HUDEP-2 (cell line): ENCODE data around the gene TBC1D10B.
A peak's percentile ranks its signal among the peaks of the same experiment; 100 is the strongest.

Source experiments
- DNase-seq, 76 experiments: peaks; one replicate each; lab custom pipeline; 2025; ENCODE audit not compliant: unreplicated experiment in 76 of 76; lab: John Stamatoyannopoulos, UW

Gene TBC1D10B, protein sequence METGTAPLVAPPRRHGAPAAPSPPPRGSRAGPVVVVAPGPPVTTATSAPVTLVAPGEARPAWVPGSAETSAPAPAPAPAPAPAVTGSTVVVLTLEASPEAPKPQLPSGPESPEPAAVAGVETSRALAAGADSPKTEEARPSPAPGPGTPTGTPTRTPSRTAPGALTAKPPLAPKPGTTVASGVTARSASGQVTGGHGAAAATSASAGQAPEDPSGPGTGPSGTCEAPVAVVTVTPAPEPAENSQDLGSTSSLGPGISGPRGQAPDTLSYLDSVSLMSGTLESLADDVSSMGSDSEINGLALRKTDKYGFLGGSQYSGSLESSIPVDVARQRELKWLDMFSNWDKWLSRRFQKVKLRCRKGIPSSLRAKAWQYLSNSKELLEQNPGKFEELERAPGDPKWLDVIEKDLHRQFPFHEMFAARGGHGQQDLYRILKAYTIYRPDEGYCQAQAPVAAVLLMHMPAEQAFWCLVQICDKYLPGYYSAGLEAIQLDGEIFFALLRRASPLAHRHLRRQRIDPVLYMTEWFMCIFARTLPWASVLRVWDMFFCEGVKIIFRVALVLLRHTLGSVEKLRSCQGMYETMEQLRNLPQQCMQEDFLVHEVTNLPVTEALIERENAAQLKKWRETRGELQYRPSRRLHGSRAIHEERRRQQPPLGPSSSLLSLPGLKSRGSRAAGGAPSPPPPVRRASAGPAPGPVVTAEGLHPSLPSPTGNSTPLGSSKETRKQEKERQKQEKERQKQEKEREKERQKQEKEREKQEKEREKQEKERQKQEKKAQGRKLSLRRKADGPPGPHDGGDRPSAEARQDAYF

DNA sequence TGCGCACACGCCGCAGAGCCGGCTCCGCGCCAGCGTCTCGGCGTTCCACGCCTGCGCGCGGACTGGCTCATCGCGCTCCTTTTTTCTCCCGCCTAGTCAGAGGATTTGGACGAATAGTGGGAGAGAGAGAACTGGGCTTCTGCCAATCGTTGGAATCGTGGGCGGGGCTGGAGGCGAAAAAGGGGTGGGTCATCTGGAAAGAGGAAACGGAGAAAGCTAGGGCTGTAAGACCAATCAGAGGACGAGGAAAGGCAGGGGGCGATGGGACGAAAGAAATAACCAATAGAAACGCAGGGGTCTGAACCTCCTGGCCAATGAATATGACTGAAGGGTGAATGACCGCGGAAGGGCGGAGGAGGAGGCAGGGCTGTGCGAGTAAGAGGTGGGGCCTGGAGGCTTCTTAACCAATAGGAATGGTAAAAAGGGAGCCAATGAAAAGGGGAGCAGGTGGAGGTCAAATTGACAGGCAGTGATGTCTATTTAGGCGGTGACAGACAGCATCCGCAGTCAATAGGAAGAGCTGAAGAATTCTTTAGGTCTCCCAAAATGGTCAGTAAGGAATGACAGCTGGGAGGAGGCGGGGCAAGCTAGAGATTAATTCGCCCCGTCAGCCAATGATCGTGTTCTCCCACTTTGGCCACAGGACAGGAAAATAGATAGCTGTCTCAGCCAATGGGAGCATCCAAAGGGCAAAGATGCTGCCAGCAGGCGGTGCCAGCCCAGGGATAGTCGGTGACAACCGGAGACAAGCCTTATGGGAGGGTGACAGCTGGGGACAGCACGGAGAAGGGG is at the start of gene TBC1D10B:
Gene TBC1D10B, minus strand, starts transcription at position 39 of the 792 bp plus-strand sequence. CDS start 311 bp downstream, outside the sequence.
- DNase-seq = peak in 75 of 76 experiments; percentile 50 to 100 (median 100)

- peak in 3 of 76 experiments; percentile 13 to 45 (median 26) for DNase-seq
Observed at GRCh38 chr16:30418350-30419181, 48.3 kb upstream of the TBC1D10B start.

- peak in 70 of 76 experiments; percentile 31 to 93 (median 81) for DNase-seq
Observed at GRCh38 chr16:30417529-30418349, 47.4 kb upstream of the TBC1D10B start.

DNA sequence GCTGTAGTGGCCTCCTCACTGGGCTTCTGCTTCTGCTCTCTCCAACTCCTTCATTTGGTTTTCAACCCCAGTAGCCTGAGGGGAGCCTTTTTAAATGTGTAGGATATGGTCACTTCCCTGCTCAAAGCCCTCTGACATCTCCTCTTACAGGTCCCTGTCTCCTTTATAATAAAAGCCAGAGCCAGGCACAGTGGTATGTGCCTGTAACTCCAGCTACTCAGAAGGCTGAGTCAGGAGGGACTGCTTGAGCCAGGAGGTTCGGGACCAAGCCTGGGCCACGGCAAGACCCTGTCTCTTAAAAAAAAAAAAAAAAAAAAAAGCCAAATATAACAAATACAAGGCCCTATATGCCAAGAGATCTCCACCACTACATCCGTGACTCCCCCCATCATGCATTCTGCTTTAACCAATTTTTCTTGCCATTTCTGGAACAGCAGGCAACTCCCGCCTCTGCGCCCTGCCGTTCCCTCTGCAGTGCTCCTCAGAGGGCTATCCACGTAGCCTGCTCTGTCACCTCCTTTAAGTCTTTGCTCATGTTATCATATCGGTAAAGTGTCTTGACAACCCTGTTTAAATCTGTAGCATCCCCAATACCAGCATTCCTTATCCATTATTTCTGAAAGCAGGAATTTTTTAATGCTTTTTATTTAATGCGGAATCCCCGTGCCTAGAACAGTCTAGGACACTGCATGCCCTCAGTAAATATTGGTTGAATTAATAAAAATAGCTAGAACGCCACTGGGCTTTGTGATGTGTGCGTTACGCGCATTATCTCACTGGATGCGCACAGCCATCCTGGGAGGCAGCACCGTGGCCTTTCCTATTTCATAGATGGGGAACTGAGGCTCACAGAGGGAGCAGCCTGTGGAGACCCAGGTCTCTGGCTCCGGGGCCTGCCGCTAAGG is 46.6 kb upstream of the TBC1D10B start:
- DNase-seq = peak in 1 of 76 experiments; percentile 37

DNA sequence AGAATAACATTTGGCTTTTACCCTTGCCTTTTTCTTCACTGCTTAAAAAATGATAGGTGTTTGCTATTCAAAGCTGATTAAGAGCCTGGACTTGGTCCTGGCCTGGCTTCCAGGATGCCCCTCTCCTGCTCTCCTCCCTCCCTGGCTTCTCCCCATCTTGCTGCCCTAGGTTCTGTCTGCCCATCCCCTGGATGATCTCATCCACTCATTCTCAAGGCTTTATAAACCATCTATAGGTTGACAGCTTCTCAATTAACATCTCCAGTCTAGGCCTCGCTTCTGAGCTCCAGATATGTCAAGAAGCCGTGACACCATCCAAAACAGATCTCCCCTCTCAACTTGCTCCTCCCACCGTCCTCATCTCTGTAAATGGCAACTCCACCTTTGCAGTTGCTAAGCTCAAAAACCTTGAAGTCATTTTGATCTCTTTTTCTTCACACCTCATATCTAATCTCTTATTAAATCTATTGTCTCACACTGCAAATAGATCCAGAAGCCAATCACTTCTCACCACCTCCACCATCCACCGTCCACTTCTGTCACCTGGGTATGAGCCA is 45.8 kb upstream of the TBC1D10B start:
- DNase-seq = no peak

DNA sequence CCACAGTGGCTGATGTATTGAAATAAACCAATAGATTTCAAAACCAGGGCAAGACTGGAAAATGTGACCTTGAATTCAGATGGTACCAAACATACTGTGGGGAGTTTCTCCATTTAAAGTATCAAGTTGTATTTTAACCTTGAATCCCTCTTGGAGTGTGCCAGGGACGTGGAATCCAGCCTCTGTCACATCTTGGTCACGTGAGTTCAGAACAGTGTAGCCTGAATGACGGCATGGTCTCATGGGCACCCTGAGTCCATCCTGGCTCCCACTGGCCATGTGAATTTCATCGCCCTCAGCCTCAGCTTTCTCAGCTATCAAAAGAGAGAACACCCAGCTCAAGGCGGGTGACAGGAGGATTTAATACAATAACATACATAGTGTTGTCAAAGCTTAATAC is 43.9 kb upstream of the TBC1D10B start:
- no peak for DNase-seq

GRCh38 chr16:30413112-30413806 is 43.0 kb upstream of the TBC1D10B start:
- no peak for DNase-seq

- DNase-seq = peak in 68 of 76 experiments; percentile 40 to 93 (median 80)
Observed at GRCh38 chr16:30409125-30410060, 39.1 kb upstream of the TBC1D10B start.

- DNase-seq = peak in 1 of 76 experiments; percentile 29
Observed at GRCh38 chr16:30407804-30408534, 37.7 kb upstream of the TBC1D10B start.

- DNase-seq = peak in 70 of 76 experiments; percentile 55 to 99 (median 88)
Observed at GRCh38 chr16:30407102-30407803, 37.0 kb upstream of the TBC1D10B start, which contains the start of gene ZNF771. Gene ZNF771 (plus strand): TSS chr16:30407606. CDS start chr16:30408054, 448 bp downstream.

DNA sequence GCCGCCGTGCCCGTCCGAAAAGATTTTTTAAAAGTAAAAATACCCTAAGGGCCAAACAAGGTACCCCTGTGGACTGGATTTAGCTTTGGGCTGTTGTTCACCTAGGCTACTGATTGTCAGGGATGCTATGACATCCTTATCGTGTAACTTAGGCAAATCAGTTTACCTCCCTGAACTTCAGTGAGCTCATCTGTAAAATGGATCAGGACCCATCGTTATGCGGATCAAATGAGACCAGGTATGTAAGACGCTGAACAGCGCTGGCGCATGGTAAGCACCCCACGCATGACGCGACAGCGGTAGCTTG is 36.5 kb upstream of the TBC1D10B start:
- DNase-seq = no peak

- DNase-seq = no peak
Observed at GRCh38 chr16:30401768-30402425, 31.6 kb upstream of the TBC1D10B start.

GRCh38 chr16:30399435-30400186 is 29.3 kb upstream of the TBC1D10B start:
- no peak for DNase-seq
